HG03097 (cell line): Measurements from ENCODE around the gene MIR17HG.
"Not testable (repeated sequence)": the region's sequence is repeated elsewhere in the genome, so short reads cannot be mapped to it uniquely, and the experiment has no call there.

Experiments
- ATAC-seq: cut with Tn5 transposase; IDR thresholded peaks from one replicate; pipeline ENCODE4 v1.9.1; 2021; ENCODE audit not compliant: unreplicated experiment, low FRiP score

MIR17HG gene

DNA sequence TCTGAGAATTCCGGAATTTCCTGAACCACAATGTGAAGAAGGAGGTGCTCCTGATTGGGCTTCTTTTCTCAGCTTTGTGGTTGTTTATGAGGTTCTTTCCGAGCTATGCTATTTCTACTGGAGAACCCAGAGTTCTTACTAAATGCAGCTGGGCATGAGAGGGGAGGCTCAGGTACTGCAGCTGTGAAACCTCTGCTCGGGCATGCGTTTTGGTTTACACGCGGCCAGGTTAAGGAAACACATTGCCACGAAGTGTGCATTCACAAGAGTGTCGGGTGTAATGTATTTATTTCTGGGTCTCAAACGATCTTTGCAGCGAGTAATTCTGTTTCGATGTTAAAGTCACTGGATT is 661 bp upstream of the MIR17HG start:
- ATAC-seq, result peak; percentile 20

DNA sequence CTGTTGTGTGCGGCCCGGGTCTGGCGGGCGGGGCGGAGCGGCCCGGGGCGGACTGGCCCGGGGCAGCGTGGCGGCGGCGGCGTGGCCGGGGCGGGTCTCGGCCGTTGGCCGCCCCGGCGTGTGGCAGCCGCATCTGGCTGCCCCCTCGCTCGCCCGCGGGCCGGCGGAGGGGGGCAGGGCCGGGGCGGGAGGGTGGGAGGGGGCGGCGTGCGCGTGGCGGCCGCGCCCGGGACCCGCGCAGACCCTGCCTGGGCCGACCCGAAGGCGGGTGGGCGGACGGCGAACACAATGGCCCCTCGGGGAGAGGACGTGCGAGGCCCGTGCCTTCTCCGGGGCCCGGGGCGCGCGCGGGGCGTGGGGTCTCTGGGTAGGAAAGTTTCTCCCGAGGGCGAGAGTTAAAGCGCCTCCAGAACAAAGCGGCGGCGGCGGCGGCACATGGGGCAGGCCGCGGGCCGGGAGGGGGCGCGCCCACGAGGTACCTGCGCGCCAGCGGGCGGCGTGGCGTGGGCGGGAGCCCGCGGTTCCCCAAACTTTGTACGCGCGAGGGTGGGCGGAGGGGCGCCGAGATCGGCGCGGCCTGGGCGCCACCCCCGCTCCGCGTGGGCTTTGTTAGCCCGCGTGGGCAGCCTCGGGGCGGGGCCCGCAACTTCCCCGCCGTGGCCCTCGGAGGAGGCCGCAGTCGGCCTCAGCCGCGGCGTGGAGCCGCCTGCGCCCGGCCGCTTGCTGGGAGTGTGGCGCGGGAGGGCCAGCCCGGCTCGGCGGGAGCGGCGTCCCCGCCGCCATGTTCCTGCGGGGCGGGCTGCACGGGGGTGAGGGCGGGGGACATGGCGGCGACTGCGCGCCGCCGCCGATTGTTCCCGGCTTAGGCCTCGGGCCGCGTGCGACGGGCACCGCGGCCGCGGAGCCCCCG is 764 bp downstream of the MIR17HG start:
- ATAC-seq, result peak; percentile 26

DNA sequence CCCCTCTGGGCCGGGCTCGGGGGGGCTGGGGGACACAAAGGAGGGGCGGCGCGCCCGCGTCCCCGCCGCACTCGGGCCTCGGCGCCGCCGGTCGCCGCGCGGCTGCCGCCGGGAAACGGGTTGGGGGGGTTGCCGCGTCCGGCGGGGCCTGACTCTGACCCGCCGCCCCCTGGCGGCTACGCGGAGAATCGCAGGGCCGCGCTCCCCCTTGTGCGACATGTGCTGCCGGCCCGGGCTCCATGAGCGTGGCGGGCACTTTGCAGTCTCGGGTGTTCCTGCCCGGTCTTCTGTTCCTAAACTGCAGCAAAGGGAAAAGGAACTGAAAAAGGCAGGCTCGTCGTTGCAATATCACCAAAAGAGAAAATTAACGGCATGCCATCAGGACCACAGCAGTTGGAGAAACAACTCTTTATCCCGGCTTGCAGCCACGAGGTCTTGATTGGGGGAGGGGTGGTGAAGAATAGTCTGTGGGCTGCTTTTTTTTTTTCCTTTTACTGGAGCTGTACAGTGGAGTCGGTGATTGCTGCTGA is 1.5 kb downstream of the MIR17HG start:
- ATAC-seq, result peak; percentile 56

DNA sequence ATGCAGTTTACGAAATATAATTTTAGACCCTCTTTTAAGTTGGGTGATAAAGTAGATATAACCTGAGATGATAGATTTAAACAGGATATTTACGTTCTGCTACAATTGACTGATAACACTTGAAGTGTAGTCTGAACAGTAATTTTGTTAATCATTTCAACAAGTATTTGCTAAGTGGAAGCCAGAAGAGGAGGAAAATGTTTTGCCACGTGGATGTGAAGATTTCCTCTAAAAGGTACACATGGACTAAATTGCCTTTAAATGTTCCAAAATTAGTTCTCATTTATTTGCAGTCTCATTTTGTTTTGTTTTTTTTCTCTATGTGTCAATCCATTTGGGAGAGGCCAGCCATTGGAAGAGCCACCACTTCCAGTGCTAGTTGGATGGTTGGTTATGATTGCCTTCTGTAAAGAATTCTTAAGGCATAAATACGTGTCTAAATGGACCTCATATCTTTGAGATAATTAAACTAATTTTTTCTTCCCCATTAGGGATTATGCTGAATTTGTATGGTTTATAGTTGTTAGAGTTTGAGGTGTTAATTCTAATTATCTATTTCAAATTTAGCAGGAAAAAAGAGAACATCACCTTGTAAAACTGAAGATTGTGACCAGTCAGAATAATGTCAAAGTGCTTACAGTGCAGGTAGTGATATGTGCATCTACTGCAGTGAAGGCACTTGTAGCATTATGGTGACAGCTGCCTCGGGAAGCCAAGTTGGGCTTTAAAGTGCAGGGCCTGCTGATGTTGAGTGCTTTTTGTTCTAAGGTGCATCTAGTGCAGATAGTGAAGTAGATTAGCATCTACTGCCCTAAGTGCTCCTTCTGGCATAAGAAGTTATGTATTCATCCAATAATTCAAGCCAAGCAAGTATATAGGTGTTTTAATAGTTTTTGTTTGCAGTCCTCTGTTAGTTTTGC is 2.8 kb downstream of the MIR17HG start:
- ATAC-seq, result no peak

DNA sequence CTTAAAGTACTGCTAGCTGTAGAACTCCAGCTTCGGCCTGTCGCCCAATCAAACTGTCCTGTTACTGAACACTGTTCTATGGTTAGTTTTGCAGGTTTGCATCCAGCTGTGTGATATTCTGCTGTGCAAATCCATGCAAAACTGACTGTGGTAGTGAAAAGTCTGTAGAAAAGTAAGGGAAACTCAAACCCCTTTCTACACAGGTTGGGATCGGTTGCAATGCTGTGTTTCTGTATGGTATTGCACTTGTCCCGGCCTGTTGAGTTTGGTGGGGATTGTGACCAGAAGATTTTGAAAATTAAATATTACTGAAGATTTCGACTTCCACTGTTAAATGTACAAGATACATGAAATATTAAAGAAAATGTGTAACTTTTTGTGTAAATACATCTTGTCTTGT is 3.6 kb downstream of the MIR17HG start:
- ATAC-seq, result no peak

DNA sequence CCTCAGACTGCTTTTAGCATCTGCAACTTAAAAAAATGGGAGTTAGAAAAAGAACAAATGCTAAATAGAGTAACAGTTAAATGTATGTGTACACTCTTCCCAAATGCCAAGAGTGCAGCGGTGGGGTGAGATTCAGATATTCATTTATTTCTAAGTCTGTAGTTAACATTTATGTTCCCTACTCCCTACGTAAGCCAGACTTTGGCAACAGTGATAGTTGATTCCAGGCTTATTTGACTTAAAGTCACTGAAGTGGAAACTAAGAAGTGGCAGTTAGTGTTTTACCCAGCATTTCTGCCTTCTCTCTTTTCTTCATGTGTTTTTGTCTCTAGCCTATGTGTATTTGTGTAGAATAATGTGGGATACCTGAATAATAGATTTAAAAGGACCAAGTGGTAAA is 4.5 kb downstream of the MIR17HG start:
- no peak for ATAC-seq

DNA sequence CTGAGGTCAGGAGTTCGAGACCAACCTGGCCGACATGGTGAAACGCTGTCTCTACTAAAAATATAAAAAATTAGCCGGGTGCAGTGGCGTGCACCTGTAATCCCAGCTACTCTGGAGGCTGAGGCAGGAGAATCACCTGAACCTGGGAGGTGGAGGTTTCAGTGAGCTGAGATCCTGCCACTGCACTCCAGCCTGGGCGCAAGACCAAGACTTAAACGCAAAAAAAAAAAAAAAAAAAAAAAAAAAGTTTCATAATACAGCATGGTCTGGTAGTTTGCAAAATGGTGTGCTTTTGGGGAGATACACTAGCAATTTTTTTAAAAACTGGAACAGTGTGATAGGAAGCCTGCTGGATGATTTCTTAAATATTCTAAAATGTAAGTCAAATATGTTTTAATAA is 5.4 kb downstream of the MIR17HG start:
- ATAC-seq, result not testable (repeated sequence)

DNA sequence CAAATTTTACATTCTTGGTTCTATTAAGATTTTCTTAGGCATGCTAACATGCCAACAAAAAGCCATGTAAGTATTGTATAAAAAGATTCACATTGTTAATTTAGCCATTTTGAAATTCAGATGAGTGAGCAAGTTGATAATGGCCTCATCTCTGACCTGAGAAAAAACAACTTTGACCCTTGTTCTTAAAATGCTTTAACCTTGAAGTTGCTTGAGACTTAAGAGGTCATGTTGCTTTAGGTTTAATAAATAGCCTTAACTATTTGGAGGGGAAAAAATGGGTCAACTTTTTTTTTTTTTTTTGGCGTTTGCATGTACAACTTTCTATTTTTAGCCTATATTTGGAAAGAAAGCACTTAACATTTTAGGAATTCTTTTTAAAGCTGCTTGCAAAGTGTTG is 6.0 kb downstream of the MIR17HG start:
- no peak for ATAC-seq

DNA sequence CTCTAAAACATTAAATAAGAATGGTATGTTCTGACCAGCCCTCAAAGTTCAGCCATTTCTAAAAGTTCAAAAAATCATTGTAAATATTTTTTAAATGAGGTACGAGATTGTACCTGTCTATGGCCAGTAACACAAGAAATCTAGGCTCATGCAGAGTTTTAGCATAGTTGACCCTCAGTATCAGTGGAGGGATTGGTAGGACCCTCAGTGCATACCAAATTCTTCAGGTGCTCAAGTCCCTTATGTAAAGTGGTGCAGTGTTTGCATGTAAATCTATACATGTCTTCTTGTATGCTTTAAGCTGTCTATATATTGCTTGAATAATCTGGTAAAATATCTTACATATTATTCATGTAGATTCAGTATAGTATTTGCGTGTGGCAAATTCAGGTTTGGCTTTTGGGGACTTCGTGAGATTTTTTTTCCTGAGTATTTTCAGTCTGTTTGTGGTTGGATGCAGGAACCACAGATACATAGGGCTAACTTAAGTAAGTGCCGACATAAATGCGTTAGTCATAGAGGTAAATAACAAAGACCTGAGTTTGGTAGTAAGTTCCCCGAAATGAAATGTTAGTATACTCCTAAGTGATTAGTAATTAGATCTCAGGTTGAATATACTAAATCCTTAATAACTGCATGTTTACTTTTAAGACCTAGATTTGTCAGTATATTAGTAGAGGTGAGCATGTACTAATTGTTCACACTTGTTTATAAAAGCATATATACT is 7.8 kb downstream of the MIR17HG start:
- ATAC-seq, result no peak

DNA sequence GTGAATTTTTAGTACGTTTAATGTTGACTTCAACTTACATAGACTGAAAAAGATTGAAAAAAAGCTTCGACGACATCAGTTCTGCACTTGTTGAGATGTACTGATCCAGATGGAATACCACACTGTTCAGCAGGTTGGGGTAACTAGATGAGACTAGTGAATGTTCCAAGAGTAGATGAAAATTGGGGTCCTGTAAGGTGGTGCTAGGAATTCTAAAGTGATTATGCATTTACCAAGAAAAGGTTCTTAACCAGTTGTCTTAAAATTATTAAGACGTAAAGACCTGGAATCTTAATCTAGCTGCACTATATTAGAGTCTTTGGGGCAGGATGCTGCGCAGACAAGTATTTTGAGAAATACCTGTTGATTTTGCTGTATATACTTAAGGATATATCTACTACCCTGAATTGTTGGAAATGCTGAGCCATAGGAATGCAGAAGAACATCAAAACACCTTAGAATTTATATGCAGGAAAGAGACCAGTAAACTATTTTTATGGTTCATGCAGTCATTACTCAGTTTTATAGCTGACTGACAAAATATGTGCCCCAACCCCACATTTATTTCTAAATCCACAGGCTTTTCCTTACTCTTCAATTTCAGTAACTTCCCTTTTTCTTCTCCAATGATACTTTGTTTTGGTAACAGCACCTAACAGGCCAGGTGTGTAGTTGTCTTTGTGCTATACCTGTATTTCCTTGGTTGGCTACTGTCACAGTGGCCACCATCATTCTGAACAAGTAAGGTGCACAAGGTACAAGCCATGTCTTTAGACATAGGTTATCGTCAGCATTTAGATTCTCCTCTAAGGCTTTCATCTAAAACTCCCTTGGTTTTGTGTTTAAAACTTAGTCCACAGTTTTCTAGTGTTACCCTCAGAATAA is 8.6 kb downstream of the MIR17HG start:
- ATAC-seq, result no peak

DNA sequence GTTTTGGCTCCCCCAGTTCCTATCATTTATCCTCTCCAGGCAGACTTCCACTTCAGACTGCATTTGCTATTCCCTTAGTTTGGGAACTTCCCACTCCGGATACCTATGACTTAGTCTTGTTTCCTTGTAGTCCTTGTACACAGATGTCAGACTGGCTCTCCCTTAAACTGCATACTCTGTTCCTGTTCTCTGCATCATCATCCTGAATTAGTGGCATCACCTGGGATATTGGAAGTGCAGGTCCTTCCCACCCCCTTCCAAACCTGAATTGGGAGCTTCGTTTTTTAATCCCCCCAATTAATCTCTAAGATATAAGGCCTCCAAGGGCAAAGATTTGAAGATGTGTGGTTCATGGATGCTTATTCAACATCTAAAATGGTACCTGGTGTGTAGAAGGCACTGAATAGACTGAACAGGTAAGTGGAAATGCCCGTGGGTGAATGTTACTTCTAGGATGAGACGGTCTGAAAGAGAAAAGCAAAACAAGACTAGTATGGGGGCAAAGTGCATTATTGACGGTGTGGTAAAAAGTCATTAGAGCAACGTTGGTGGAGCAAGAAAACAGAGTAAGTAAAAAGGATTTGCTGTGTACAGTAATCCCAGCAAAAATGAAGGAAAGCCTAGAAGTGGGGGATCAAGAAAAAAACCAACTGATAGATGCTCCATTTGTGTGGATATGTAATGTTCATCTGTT is 9.6 kb downstream of the MIR17HG start:
- no peak for ATAC-seq

DNA sequence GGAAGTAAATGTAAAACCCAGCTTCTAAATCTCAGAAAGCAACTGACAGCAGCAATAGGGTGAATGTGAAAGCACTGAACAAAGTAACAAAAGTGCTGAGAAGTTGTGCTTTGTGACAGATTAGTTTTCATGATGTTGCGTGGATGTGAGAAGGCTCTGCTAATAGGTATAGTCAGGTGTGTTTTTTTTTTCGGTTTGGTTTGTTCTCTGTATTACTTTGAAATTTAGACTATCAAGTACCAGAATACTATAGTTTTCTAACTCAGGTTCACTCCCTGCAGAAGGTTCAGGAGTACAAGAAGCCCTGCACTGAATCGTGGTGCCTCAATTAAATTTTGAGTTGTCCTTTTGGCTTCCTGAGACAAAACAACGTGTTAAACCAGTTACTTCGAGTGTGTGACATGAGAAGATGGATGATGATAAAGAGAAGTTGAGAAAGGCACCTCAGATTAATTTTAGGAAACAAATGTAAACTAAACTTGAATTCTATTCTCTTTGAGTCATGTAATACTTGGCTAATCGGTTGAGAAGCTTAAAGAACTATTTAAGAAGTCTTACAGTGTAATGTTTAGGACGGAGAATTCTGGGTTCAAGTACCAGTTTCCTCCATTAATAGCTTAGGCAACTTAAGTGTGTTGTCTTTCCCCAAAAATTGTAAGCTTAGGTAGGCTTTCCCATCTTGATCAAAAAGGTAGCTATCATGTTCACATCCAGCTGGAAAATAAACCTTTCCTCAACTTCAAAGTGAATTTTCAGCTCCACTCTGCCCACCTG is 10.3 kb downstream of the MIR17HG start:
- ATAC-seq, result no peak

DNA sequence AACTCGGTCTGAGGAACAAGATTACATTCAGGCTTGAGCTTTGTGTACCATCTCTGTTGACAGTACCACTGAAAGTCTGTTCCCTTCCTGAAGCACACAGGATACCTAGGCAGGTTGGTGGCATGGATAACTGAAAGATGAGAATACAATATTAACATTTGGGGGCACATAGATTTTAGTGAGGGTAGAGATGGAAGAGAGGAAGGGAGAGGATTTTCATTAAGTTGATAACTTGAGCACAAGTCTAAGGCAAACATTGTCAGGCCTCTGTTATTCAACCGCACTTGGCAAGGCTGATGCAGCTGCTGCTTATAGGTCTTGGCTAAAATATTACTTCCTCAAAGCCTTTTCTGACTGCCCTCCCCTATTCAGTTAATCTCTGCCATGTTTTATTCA is 10.9 kb downstream of the MIR17HG start:
- ATAC-seq, result no peak

DNA sequence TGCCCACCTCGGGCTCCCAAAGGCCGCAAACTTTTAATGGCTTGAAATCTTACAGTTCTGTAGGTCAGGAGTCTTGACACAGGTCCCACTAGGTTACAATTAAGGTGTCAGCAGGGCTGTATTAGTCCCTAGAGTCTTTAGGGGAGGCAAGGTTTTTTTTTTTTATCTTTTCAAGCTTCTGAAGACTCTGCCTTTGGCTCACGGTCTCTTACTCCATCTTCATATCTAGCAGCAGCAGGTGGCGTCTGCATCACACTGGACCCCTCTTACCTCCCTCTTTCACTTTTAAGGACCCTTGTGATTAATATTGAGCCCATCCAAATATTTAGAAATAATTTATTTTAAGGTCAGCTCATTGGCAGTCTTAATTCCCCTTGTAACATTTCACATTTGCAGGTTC is 11.6 kb downstream of the MIR17HG start:
- no peak for ATAC-seq

DNA sequence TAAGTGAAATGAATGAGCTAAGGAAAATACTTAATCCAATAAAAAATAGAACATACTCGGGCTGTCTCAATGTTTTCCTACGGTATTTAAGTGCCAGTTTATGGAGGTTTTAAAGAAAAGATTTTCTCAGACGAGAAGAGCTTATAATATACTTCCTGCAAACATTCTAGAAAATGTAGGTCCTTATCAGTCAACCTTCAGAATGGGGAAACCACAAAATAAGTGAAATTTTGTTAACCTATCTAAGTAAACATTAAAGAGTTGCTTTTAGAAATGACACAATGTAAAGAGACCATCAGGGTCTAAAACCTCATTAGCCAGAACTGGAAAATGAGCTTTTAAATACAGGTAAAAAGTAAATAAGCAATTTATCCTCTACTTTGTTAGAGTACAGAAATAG is 12.1 kb downstream of the MIR17HG start:
- no peak for ATAC-seq

DNA sequence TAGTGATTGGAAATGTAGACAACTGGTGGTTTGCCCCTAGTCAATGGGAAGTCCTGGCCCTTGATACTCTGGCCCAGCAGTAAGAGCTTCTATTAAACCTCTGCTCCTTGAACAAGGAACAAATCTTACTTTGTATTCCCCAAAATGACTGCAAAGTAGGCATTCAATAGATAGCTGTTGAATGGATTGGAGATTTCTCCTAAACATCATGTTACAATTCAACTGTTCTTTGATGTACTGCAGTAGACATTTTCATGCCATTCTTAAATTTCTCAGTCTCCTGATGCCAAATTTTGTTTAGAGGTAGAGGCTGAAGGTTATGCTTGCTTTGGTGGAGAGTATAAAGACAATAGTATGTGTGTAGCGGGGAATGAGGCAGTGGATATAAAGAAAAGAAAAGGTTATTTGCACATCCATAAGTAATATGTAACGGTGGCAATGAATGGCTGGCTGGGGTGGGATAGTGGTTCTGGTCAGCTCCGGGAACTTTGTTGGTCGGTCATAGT is 12.8 kb downstream of the MIR17HG start:
- ATAC-seq, result no peak

DNA sequence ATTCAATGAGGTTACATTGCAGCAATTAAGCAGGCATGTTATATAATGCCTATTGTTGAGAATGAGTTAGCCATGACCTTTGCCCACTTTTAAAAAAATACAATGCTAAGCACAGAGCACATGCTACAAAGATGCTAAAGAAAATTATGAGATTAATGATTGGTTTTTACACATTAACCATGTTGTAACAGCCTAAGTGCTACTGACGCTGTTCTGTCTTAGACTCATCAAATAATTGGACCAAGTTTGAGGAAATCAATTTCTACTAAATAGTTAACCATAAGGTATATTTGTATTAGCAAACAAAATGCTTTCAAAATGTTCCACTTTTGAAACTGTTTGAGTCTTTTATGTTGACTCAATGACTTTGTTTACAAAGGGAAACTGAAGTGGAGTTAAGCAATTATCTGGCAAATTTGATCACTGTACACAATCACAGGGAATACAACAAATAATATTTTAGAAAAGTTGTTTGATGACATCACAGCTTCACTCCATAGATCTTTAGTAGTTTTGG is 14.3 kb downstream of the MIR17HG start:
- no peak for ATAC-seq

DNA sequence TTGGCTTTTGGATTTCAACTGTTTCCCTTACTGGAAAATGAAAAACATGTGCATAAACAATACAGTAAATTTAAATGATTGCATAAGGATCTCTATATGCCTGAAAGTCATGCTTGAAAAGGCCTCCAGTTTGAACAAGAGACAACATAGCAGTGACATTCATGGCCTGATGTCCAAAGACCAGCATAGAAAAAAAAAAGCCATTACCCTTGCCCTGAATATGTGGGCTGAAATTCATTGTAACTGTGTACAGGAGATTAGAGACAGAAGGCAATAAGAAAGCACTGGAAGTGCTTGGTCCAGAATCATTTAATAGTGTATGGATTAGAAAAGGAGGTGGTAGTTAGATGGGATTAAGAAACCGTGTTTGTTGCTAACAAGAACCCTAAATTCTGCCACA is 15.4 kb downstream of the MIR17HG start:
- ATAC-seq, result no peak
